T-helper 17 cell (primary cell): ENCODE data around the gene CDK5RAP2. TPM values are rescaled to one million over a fixed set of nuclear protein-coding genes. Genes with fewer than 3 reads are reported as not detected.

ENCODE experiments used
- ATAC-seq: fragments of 150-1000 bp; cut with Tn5 transposase; 2 replicates; pipeline ENCODE4 v1.10.0; 2021; ENCODE audit warnings: mild to moderate bottlenecking, moderate library complexity
- DNase-seq, 3 donors: peaks; one replicate each; pipeline versions ENCODE4 v3.0.0 to v3.0.0-alpha.2; 2020 to 2021
- H3K9me3 ChIP-seq: one replicate; pipeline ENCODE4 v1.7.0; 2013; ENCODE audit warnings: low read length, mild to moderate bottlenecking; ENCODE audit not compliant: control insufficient read depth, poor library complexity, severe bottlenecking
- H3K27ac Mint-ChIP-seq: one replicate; pipeline ENCODE4 v1.8.0; 2022; ENCODE audit warnings: mild to moderate bottlenecking, moderate library complexity, mixed read lengths
- H3K27me3 Mint-ChIP-seq: one replicate; pipeline ENCODE4 v1.8.0; 2022; ENCODE audit warnings: mixed read lengths
- H3K36me3 Mint-ChIP-seq: one replicate; pipeline ENCODE4 v1.8.0; 2022; ENCODE audit warnings: low read depth, mixed read lengths
- H3K4me1 Mint-ChIP-seq: one replicate; pipeline ENCODE4 v1.8.0; 2022; ENCODE audit warnings: mild to moderate bottlenecking, mixed read lengths
- H3K4me3 Mint-ChIP-seq: one replicate; pipeline ENCODE4 v1.8.0; 2022; ENCODE audit warnings: mild to moderate bottlenecking, moderate library complexity, mixed read lengths
- total RNA-seq, 4 donors: library from RNA in 2 of 4; stranded (reverse) in 2 of 4; gene quantifications; one replicate each; pipeline ENCODE4 v1.2.3 and lab custom pipeline; 2022 to 2026

CDK5RAP2 gene
- total RNA-seq, 2 donors from 2014 or later: 59.5 to 68.1 TPM

DNA sequence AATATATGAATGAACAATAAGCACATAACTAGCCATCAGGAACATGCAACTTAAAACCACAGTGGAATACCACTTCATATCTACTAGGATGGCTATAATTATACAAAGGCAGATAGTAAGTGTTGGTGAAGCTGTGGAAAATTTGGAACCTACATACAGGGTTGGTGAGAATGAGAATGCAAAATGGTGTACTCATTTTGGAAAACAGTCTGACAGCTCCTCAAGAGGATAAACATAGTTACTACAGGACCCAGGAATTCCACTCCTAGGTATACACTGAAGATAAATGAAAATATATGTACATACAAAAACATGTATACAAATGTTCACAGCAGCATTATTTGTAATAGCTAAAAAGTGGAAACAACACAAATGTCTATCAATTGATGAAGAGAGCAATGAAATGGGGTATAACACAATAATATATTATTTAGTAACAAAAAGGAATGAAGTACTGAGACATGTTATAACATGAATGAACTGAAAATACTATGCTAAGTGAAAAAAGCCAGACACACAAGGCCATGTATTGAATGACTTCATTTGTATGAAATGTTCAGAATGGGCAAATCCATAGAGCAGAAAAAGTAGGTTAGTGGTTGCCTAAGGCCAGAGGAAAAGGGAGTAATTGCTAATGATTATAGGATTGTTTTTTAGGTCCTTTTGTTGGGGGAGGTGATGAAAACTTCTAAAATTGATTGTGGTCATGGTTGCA is 31.2 kb upstream of the CDK5RAP2 start:
- Mint-ChIP-seq H3K36me3 (peaks cover 9% of the 10 kb centered on the region), H3K27ac (no peak overlapping the region), H3K4me1 (peaks cover 2% of the 10 kb centered on the region), H3K4me3 (no peak overlapping the region), H3K27me3 (no peaks in the 10 kb centered on the region)
- ATAC-seq (no peak), DNase-seq (no peak)
- no peaks in the 10 kb centered on the region for H3K9me3 ChIP-seq

GRCh38 chr9:120609636-120610035 is 29.7 kb upstream of the CDK5RAP2 start:
- H3K27me3 Mint-ChIP-seq: no peaks in the 10 kb centered on the region
- no peak overlapping the region for H3K27ac Mint-ChIP-seq
- H3K9me3 ChIP-seq: no peaks in the 10 kb centered on the region
- H3K4me3 Mint-ChIP-seq: no peak overlapping the region
- peaks cover 14% of the 10 kb centered on the region for H3K36me3 Mint-ChIP-seq
- DNase-seq (no peak), ATAC-seq (no peak)
- peaks cover 2% of the 10 kb centered on the region for H3K4me1 Mint-ChIP-seq

DNA sequence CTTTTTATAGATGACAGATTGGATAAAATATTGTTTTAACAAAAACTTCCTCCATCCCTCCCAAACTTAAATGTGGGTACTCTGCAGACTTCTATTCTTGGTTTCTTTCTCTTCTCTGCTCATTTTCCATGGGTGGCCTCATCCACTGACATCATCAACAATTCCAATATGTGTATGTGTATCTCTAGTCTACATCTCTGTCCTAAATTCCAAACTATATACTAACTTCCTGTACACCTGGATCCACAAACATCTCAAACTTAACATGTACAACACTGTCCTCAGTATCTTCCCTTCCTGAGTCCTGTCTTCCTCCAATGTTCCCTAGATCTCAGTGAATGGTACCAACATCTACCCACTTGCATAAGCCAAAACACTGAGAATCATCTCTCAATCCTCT is 28.5 kb upstream of the CDK5RAP2 start:
- peaks cover 2% of the 10 kb centered on the region for H3K4me1 Mint-ChIP-seq
- H3K27ac Mint-ChIP-seq: no peak overlapping the region
- peaks cover 14% of the 10 kb centered on the region for H3K36me3 Mint-ChIP-seq
- no peak overlapping the region for H3K4me3 Mint-ChIP-seq
- ATAC-seq (no peak), DNase-seq (no peak)
- H3K27me3 Mint-ChIP-seq: no peaks in the 10 kb centered on the region
- no peaks in the 10 kb centered on the region for H3K9me3 ChIP-seq

DNA sequence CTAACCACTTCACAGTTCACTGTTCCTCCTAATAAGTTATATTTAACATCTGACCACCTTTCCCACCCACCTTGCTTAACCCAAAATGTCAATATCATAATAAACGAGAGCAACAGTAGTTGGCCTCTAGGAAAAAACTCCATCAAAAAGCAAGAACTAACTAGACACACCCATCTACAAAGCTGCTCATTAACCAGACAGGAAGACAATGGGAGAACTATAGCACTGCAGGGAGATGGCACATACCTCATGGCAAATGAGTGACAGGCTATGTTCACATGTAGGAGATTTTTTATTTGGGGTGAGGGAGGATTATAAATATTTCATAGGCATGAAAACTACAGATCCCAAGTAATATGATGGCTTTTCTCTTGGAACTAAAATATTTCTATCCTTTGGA is 23.6 kb upstream of the CDK5RAP2 start:
- Mint-ChIP-seq H3K27ac (no peak overlapping the region), H3K27me3 (no peaks in the 10 kb centered on the region), H3K36me3 (peaks cover 8% of the 10 kb centered on the region), H3K4me3 (no peak overlapping the region), H3K4me1 (peaks cover 1% of the 10 kb centered on the region)
- no peak for ATAC-seq
- H3K9me3 ChIP-seq: no peaks in the 10 kb centered on the region
- no peak for DNase-seq

- no peak for ATAC-seq
- H3K27ac Mint-ChIP-seq: no peak overlapping the region
- no peaks in the 10 kb centered on the region for H3K4me1 Mint-ChIP-seq
- H3K36me3 Mint-ChIP-seq: peaks cover 6% of the 10 kb centered on the region
- DNase-seq: no peak
- no peak overlapping the region for H3K4me3 Mint-ChIP-seq
- H3K27me3 Mint-ChIP-seq: no peaks in the 10 kb centered on the region
- H3K9me3 ChIP-seq: no peaks in the 10 kb centered on the region
These were observed 23.0 kb upstream of the CDK5RAP2 start for GRCh38 chr9:120603010-120603409.

- Mint-ChIP-seq H3K27me3 (no peaks in the 10 kb centered on the region), H3K4me3 (no peak overlapping the region), H3K4me1 (no peaks in the 10 kb centered on the region), H3K27ac (no peak overlapping the region), H3K36me3 (no peaks in the 10 kb centered on the region)
- DNase-seq (no peak), ATAC-seq (no peak)
- no peaks in the 10 kb centered on the region for H3K9me3 ChIP-seq
These were observed 13.9 kb upstream of the CDK5RAP2 start for GRCh38 chr9:120593955-120594277.

DNA sequence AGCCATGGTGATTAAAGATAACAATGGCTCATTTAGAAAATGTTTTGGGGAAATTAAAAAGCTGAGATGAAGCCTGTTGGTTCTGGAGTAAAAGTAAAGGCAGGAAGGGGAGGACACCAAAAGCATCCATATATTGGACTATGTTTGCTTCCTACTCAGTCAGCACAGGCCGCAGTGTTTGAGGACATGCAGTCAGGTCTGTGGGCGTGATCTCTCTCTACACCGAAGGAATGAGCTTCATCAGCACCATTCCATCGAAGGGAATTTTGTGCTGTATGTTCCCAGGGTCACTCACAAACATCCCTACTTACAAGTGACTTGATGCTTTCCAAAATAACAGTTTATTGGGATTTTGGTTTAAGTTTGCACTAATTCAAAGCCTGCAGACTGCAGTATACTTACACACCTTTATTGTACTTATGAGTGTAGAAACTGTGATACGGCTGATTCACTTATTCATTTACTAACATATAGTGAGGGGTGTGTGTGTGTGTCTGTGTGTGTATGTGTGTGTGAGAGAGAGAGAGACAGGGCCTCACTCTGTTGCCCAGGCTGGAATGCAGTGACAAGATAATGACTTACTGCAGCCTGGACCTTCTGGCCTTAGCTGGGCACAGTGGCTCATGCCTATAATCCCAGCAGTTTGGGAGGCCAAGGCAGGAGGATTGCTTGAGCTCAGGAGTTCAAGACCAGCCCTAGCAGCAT is 13.4 kb upstream of the CDK5RAP2 start:
- no peaks in the 10 kb centered on the region for H3K4me1 Mint-ChIP-seq
- no peak overlapping the region for H3K27ac Mint-ChIP-seq
- no peak overlapping the region for H3K4me3 Mint-ChIP-seq
- no peak for ATAC-seq
- DNase-seq: no peak
- no peaks in the 10 kb centered on the region for H3K9me3 ChIP-seq
- H3K27me3 Mint-ChIP-seq: no peaks in the 10 kb centered on the region
- no peaks in the 10 kb centered on the region for H3K36me3 Mint-ChIP-seq

GRCh38 chr9:120592210-120592609 is 12.2 kb upstream of the CDK5RAP2 start:
- ATAC-seq: no peak
- Mint-ChIP-seq H3K4me1 (no peaks in the 10 kb centered on the region), H3K27me3 (no peaks in the 10 kb centered on the region), H3K4me3 (no peak overlapping the region), H3K36me3 (no peaks in the 10 kb centered on the region), H3K27ac (no peak overlapping the region)
- no peaks in the 10 kb centered on the region for H3K9me3 ChIP-seq
- DNase-seq: no peak

GRCh38 chr9:120587328-120587727 is 7.4 kb upstream of the CDK5RAP2 start:
- no peaks in the 10 kb centered on the region for H3K9me3 ChIP-seq
- no peak for DNase-seq
- Mint-ChIP-seq H3K4me3 (no peak overlapping the region), H3K27ac (no peak overlapping the region), H3K27me3 (no peaks in the 10 kb centered on the region), H3K36me3 (no peaks in the 10 kb centered on the region), H3K4me1 (peaks cover 3% of the 10 kb centered on the region)
- no peak for ATAC-seq

GRCh38 chr9:120583958-120584369 is 4.0 kb upstream of the CDK5RAP2 start:
- H3K4me1 Mint-ChIP-seq: peaks cover 13% of the 10 kb centered on the region
- ATAC-seq: peak; percentile 7
- H3K4me3 Mint-ChIP-seq: no peak overlapping the region
- H3K27ac Mint-ChIP-seq: no peak overlapping the region
- DNase-seq: peak in 1 of 3 donors; percentile 18
- H3K9me3 ChIP-seq: no peaks in the 10 kb centered on the region
- H3K27me3 Mint-ChIP-seq: no peaks in the 10 kb centered on the region
- H3K36me3 Mint-ChIP-seq: no peaks in the 10 kb centered on the region

DNA sequence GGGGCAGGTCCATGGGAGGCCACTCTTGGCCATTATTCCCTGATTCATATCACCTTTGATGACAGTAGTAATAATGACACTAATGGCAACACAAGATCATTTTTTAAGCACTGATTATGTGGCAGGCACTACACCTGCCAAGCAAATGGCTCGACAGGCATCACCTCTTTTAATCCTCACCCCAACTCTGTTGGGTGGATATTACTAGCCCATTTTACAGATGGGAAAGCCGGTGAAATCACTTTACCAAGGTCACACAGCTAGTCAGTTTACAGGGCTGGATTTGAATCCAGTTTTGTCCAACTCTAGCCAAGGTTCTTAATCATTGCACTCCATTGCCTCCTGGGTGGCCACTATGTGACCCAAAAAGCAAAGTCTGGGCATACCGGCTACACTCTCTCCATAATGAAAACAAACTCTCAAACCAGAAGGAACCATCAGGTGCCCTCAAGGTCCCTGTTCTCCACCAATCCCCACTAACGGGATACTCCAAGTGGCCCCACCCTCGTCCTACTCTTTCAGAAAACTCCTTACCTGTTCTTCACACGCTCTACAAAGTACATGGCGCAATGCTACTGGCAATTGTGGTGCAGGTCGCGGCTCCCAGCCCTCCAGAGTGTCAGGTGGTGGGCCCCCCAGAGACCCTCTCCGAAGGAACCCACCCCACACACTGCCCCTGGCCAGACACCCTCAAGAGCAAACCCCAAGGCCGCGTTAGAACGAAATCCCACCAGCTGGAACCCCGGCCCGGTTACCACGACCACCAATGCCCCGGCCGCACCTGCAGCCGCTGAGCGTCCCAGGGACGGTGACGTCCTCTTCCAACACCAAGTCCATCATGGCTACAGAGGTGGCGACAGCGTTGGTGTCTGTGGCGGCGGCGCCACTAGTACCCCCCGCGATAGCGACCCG is 572 bp downstream of the CDK5RAP2 start:
- Mint-ChIP-seq H3K4me3 (peak overlapping the region; percentile 94), H3K4me1 (peaks cover 28% of the 10 kb centered on the region), H3K27ac (peak overlapping the region; percentile 97), H3K36me3 (no peaks in the 10 kb centered on the region), H3K27me3 (no peaks in the 10 kb centered on the region)
- no peaks in the 10 kb centered on the region for H3K9me3 ChIP-seq
- DNase-seq: no peak
- no peak for ATAC-seq

DNA sequence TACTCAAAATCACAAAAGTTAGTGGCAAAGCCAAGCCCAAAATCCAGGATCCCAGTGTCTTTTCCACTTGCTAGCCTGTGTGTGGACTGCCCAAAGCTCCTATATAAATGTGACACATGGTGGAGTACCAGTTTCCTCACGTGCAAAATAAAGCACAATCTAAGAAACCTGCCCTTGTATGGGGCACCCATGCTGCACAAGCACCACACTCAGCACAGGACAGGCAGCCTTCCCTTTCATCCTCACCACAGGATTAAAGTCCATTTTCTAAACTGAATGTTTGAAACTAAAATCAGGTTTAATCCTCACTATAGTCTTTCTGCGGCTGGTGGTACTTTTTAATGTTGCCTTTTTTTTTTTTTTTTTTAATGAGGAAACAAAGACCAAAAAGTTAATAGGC is 5.5 kb downstream of the CDK5RAP2 start:
- Mint-ChIP-seq H3K36me3 (peaks cover 4% of the 10 kb centered on the region), H3K4me1 (peaks cover 29% of the 10 kb centered on the region)

DNA sequence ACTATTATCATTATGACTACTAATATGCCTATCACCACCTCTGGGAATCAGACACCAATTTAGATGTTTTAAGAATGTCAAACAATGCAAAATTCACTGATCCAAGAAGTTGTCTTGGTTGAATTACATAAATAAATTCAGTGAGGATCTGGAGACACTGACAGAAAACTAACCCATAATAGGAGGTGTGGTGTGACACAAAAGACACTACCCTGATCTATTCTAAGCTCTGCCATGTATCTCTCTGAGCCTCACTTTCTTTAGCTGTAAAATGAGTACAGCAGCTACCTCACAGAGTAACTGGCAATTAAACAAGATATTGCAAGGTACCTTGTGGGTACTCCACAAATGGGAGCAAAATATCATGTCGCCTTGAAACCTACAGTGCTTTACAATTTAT is 7.5 kb downstream of the CDK5RAP2 start:
- Mint-ChIP-seq H3K36me3 (peaks cover 10% of the 10 kb centered on the region), H3K27me3 (no peaks in the 10 kb centered on the region), H3K4me1 (peaks cover 23% of the 10 kb centered on the region), H3K4me3 (no peak overlapping the region), H3K27ac (no peak overlapping the region)
- H3K9me3 ChIP-seq: no peaks in the 10 kb centered on the region
- ATAC-seq (no peak), DNase-seq (no peak)

More for the DNA sequence above, 5.5 kb downstream of the CDK5RAP2 start:
- Mint-ChIP-seq H3K27me3 (no peaks in the 10 kb centered on the region), H3K4me3 (no peak overlapping the region), H3K27ac (peak overlapping the region; percentile 59)
- ATAC-seq (no peak), DNase-seq (no peak)
- no peaks in the 10 kb centered on the region for H3K9me3 ChIP-seq
